Measurements from ENCODE around the gene GABBR2.

DNA sequence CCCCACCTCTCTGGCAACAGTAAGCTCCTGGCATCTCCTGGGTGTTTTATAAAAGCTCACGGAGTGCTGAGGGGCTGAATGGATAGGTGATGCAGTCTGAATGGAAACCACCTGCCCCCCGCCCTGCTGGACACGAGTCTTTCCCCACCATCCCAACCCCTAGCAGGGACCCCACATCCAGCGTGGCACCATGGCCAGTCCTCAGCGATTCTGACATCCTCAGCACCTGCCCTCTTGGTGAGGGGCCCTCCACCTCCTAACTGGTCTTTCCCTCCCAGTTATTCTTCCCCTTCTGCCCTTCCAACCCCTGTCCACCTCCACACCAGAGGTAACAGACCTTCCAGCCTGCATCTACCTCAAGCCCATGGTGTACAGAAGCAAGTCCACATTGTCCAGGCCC, 38.7 kb upstream of the GABBR2 start:
- TF ChIP-seq, protein P1, sequence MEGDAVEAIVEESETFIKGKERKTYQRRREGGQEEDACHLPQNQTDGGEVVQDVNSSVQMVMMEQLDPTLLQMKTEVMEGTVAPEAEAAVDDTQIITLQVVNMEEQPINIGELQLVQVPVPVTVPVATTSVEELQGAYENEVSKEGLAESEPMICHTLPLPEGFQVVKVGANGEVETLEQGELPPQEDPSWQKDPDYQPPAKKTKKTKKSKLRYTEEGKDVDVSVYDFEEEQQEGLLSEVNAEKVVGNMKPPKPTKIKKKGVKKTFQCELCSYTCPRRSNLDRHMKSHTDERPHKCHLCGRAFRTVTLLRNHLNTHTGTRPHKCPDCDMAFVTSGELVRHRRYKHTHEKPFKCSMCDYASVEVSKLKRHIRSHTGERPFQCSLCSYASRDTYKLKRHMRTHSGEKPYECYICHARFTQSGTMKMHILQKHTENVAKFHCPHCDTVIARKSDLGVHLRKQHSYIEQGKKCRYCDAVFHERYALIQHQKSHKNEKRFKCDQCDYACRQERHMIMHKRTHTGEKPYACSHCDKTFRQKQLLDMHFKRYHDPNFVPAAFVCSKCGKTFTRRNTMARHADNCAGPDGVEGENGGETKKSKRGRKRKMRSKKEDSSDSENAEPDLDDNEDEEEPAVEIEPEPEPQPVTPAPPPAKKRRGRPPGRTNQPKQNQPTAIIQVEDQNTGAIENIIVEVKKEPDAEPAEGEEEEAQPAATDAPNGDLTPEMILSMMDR (optimal IDR thresholded peaks at IDR 0.05 in 1 of 3, IDR thresholded peaks at IDR 0.05 in 1 of 3, conservative IDR thresholded peaks at IDR 0.05 in 1 of 3; ENCODE audit: extremely low read depth in 1 of 3, insufficient read depth in 2 of 3, low read length in 3 of 3): no peak
- no peak for TF ChIP-seq EZH2 (IDR thresholded peaks at IDR 0.05; ENCODE audit: low read length)
